Activated T-cell treated with anti-CD3 and anti-CD28 coated beads for 1 hour (primary cell): Measurements from ENCODE around the gene SHC1.

Experiments used
- DNase-seq: peaks from one replicate; pipeline ENCODE4 v3.0.0-alpha.2; 2020; ENCODE audit warnings: low read depth

Gene SHC1

DNA sequence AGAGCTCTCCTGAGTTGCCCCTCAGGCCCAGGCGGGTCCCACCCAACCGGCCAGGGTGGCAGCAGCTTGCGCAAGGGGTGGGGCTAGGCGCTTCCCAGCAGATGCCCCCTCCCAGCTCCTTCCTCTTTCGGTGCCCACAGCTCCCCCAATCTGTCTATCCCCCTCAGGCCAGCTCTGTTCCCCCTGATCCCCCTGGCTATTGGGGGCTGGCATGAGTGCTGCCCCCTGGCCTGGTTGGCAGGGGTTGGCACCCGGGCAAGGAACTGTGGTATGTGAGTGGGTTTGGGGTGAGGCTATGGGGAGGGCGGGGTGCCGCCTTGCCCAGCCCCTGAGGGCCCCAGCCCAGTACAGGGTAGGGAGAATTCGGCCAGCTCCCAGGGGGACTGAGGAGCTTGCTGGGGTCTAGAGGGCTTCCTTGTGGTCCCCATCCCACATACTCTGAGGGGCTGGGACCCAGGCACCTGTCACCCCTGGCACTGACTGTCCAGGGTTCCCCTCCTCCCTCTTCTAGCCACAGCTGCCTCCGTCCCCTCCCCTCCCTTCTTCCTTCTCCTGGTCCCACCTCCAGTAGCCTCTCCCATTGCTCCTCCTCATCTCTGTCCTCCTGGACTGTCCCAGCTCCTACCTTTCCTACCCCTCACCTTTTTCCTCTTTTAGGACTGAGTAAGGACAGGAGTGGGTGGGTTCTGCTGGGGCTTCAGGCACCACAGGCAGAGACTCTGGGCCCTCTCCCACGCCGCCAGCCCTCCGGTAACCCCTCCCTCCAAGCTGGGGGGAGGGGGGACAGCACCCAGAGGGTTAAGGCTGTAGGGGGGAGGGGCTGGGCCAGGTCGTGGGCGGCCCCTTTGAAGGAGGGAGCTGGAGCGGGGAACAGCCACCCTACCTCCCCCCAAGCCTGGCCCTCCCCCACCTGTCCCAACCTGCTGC is 37.7 kb upstream of the SHC1 start:
- DNase-seq, result no peak

DNA sequence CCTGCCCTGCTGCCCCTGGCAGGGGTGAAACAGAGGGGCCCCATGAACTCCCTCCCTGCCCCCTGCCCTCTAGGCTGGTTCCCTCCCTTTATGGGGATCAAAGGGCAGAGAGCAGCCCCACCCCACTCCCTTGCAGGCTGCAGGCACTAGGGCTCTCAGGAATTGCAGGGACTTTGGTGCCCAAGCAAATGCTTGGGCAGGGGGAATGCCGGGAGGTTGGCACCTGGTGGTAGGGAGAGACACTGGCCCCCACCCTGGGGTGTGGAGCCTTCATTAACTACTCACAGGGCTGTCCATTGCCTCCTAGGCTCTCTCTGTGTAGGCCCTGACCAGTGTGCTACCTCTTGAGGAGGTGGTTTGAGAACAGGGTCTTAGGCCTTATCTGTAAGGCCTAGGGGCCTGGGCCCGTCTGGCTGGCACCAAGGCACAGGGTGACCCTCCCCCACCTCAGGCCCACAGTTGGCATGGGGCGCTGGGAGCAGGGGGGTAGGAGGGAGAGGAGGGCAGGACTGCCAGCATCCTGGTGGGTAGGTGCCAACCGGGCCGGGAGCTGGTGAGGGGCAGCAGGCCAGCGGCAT is 36.8 kb upstream of the SHC1 start:
- no peak for DNase-seq

DNA sequence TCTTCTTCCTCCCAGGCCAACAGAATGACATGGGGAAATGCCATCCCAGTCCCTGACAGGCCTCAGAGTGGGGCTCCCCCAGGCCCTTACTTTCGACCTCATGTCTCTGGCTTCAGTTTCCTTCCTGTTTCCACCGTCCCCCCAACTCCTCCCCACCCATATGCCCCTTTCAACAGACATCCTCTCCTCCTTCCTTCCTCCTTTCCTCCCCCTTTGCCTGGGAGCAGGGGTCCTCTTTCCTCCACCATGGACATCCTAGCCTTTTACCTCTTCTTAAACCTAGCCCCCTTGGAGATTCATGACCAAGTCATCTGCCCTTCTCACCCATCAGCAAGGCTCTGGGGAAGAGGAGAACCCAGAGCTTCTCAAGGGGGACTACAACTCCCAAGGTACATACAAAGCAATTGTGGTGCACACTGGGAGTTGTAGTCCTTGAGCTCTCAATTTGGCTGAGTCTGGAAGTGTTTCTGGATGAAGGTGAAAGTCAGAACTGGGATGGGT is 36.1 kb upstream of the SHC1 start:
- DNase-seq, result no peak

DNA sequence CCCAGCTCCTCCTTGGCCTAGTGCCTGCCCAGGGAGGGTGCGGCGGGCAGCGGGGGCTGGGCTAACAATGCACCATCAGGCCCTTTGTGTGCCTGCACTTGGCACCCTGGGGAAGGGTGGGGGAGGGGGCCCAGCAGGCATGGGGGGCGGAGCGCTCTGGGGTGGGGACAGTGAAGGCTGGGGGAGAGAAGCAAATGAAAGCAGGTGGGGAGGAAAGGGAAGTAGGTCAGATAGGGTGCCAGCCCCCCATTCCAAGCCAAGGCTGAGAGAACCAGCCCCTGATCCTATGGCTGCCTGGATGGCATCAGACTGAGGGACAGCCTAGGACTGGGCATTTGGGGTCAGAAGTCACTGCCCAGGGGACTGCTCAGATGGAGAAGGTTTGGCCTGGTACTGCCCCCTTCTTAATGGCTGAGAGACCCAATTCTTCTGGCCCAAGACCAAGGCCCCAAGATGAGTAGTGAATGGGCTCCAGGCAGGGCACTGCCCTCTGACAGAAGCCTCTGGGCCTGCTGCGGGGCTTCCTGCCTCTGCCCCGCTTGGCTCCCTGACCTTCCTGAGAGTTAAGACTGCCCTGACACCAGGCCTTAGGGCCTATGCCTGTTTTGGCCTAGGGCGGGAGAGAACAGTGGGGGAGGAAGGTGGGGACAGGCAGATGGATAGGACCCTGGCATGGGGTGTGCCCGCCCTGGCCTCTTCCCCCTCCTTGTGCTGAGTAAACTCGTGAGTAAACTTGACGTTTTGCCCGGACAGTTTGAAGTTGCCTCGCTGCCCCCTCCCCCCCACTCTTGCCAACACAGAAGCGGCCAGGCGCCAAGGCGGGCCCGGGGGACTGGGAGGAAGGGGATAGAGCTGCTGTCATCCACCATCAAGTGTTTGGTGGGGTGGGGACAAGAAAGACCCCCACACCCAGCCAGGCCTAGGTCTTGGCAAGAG is 34.8 kb upstream of the SHC1 start:
- DNase-seq, result no peak

DNA sequence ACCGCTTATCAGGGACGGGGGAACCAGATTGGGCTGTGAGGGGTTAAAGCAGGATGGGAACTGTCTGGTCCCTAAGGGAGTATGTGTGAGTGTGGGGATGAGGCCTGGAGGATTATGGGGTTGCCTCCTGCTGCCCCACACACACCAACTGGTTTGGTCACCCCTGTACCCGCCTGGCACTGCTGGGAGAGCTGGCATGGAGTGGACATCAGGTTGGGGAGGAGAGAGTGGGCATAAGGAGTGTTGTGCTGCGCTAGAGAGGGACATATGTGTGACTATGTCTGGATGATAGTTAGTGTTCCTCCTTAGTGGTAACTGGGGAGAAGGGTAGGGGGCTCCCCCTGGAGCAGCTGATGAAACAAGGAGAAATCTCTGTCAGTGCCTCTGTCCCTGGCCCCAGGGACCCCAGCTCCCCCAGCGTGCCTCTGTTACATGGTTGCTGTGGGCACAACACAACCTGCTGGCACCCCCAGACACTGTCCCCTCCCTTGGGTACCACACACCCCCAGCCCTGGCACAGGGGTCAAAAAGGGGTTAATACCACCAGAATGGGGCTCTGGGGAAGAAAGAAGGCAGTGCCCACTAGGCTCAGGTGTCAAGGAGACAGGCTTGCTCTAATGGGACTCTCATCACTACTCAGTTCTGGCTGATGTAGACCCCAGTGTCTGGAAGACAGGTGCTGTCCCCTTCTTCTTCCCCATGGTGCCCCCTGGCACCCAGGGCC is 34.0 kb upstream of the SHC1 start:
- DNase-seq, result no peak

DNA sequence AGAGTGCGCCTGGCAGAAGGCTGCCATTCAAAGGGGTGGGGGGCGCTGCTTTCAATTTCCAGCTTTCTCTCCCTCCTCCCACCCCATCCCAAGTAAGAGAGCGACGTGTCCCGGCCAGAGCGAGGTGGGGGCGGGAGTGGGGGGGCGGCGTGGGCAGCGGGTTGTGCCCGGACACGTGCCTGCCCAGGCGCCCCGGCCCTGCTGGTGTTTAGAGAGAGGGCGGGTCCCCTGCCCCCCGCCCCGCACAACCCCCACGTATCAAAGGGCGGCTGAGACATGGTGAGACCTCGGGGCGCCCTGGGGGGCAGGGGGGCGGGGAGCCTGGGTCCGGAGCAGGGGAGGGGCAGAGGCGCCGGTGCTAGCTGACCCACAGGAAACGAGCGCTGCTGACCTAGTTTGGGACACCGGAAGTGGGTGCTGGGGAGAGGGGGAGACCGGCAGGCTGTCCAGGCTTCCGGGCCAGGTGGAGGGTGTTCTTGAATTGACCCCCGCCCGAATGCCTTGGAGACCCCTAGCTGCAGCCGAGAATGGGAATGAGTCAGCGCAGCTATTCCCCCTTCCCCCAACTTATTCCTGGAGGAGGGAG is 33.3 kb upstream of the SHC1 start:
- DNase-seq, result no peak

DNA sequence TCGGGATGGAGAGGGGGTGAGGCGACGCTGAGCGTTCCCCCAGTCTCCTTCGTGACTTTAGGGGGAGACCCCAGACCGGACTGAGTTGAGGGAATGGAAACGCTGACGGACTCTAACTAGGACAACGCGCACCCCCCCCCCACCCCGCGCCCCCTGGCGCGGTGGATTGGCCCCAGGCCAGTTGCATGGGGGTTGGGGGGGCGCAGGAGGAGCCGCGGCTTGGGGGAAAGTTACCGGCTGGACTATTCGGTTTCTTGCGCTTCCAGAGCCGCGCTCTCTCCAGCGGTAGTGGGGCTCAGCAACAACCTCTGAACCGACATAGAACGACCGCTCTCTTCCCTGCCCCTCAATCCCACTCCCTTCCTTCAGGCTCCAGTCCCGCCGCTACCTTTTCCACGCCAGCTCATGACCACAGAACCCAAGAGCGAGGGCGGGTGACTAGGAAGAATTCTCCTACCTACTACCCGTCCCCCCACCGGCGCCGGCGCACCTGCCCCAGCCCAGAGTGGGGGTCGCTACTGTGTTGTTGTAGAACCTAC is 32.7 kb upstream of the SHC1 start:
- no peak for DNase-seq

DNA sequence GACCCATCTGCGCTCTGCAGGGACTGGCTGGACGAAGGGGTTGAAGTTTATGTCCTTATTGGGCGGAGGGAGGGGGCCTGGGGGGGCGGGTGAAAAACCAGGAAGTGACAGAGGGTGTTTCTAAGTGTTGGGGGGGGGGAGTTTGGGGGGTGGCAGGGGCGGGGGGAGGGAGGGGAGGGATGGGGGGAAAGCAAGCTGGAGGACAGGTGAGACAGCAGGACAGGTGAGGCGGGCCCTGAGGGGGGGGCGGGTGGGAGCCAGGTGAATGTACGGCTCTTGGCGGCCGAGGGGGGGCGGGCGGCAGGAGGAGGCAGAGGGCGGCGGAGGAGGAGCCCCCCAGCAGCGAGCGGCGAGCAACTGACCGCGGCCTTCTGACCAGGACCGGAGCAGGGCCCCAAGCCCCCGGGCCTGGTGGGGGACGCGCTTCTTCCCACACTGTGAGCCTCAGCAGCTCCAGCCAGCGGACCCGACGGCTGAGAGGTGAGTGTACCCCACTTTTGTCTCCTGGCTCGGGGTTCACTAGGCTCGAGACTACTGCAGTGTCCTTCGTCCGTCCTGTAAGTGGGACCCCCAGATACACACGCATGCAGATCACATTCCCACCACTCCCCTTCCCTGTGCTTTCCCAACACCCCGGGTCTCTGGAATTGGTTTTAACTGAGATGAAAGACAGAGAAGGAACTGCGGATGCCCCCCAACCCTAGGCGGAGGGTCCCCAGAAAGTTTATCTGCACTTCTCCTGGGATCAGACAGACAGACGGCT is 32.1 kb upstream of the SHC1 start, which contains the start of gene ZBTB7B:
TSS of gene ZBTB7B (plus strand) at position 339 of the 763 bp plus-strand sequence. CDS start 11,859 bp downstream, outside the sequence.
- DNase-seq, result no peak

DNA sequence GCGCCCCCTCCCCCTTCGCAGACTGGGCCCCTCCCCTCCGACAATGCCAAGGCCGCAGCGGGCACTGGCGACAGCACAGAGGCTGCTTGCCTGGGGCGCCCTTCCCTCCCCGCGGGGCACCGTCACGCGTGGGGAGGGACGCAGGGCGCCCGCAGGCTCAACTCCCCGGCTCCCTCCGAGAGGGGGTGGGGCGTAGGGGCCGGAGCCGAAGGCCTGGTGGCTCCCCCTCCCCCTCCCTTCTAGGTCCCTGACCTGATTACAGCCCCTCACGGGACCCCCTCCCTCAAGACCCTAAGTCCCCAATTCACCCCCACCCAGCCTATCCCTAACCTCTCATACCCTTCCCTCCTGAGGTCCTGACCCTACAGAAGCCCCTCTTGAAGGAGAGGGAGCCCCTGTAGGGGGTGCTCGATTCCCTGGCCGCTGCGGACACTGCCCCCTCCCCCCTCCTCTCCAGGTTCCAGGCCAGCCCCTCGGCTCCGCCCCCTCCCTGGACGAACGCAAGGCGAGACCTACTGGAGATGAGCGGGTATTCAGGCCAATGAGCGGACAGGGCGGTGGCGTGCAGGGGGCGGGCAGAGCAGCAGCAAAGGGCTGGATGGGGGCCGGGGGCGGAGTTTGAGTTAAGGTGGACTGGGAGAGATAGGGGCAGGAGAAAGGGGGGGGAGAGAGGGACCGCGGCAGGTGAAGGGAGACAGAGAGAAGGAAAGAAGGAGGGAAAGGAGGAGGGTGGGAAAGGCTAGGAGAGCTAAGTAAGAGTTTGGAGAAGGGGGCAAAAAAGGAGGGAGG is 31.3 kb upstream of the SHC1 start:
- DNase-seq, result peak; percentile 97

DNA sequence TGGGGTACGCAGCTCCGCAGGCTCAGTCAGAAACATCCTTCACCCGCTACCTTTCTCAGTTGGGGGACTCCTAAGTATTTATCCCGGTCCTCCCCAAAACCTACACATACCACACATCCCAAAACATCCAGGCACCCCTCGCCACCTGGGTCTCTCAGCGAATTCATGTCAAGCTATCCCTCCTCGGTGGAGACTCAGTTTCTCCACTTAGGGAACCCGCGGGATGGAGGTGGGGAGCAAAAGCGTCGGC is 30.8 kb upstream of the SHC1 start:
- DNase-seq, result no peak

DNA sequence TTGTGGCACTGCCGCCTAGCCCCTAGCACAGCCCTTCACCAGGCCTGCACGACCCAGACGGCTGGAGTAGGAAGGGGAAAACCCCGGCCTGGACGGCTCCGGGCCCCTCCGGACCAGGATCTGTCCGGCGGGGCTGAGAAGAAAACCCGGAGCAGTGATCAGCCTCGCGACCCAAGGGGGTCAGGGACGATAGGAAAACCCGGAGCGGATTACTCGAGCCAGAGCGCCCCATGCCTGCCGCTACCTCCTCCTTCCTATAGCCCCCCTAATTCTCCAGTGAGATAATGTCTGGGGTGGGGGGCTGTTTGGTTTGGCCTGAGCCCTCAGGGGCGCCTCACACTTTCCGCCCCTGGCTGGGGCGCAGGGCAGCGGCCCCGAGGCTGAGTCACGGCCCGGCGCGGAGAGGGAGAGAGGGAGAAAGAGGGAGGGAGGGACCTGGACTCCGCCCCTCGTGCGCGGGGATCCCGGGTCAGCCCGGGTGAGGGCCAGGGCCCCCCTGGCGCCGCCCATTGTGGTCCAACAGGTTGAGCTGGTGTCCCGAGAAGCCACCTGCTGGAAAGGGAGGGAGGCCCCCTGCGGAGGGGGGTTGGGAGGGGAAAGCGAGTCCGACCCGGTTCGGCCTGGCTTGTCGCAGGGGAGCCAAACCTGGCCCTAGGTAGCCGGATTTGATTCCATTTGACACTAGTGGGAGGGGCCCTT is 30.3 kb upstream of the SHC1 start:
- DNase-seq, result peak; percentile 66

DNA sequence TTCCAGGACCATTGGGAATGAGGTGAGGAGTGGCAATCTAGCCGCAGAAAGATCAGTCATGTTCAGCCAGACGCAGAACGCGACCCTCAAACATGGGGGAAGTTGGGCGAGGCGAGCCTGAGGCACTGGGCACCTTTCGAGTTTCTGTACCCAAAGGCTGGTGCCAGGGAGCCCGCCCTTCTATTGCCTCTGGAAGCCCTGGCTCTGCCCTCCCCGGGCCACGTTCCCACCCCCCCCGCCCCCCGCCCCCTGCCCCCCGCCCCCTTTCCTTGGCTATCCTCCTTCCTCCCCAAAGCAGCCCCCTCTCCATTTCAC is 29.8 kb upstream of the SHC1 start:
- no peak for DNase-seq

DNA sequence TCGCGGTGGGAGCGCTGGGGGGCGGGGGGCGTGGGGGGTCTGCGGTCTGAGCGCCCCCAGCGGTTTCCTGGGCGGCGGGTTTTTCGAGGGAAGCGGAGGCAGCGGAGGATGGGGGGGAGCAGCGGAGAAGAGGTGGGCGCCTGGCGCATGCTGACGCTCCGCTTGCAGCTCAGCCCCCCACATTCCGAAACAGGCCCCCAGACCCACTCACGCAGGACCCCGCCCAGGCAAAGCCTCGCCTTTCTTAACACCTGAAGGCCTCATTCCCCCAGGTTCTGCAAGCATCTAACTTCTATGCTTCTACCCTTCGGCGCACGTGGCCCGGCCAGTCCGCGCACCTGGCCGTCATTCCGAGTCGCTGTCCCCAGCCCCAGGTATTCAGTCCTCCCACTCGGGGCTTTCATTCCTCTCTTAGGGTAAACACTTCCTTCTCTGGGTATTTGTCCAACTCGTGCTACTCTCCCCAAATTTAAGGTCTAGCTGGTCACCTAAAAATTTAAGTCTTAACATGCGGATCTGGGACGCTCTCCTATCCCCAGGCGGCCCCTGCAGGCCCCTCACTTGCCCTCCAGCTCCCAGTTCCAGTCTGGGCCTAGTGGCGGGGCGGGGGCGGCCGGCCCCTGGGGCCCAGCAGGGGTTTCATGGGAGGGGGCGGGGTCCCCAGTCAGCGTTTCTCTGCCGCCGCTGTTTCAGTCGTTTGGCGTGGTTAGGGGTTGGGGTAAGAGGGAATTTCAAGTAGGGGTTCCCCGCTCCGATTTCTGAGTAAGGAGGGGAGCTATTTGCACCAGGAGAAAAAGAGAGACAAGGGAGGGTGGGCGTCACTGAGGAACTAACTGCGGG is 29.2 kb upstream of the SHC1 start:
- DNase-seq, result no peak

DNA sequence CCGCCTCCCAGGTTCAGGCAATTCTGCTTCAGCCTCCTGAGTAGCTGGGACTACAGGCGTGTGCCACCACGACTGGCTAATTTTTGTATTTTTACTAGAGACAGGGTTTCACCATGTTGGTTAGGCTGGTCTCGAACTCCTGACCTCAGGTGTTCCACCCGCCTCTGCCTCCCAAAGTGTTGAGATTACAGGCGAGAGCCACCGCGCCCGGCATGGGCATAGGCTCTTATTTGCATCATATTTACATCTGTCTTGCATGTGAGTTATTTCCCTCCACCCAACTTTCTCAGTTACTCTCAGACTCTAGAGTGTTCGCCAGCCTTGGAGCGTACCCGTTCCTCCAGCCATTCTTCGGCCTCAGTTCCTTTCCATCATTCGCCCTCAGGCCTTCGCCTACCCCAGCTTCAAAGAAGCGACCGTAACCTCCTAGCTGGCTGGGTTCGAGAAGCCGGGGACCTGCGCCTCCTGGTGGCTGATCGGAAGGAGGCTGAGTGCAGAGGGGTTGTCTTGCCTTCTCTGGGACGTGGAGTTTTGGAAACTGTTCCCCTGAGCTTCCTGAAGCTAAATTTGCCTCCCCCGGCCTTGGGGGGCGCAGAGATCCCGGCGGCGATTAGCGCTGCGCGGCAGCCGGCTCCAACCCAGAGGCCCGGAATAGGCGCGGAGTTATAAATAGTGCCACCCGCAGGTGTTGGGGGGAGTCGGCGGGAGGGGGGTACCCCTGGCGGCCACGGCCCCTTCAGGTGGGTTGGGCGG is 28.4 kb upstream of the SHC1 start:
- DNase-seq, result peak; percentile 60

DNA sequence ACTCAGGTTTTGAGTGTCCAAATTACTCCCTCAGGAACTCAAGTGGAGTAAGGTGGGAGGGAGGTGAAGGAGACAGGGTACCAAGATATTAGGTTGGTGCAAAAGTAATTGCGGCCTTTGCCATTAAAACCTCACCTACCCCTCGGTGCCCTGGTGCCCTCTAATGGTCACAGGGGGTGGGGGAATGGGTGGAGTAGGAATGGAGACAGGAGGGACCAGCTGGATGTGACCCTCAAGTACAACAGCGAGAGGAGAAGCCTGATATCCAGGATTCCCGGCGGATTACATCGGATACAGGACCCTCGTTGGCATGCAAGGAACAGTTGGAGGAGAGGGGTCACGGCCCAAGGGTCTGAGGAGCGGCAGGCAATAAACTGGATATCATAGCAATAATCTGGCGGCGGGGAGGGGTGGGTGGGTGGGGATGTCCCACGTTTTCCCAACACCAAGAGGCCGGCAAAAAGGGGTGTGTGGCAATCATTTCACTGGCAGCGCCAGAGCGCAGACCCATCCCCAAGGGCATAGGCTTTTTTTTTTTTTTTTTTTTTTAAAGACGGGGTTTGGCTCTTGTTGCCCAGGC is 27.7 kb upstream of the SHC1 start:
- DNase-seq, result no peak

DNA sequence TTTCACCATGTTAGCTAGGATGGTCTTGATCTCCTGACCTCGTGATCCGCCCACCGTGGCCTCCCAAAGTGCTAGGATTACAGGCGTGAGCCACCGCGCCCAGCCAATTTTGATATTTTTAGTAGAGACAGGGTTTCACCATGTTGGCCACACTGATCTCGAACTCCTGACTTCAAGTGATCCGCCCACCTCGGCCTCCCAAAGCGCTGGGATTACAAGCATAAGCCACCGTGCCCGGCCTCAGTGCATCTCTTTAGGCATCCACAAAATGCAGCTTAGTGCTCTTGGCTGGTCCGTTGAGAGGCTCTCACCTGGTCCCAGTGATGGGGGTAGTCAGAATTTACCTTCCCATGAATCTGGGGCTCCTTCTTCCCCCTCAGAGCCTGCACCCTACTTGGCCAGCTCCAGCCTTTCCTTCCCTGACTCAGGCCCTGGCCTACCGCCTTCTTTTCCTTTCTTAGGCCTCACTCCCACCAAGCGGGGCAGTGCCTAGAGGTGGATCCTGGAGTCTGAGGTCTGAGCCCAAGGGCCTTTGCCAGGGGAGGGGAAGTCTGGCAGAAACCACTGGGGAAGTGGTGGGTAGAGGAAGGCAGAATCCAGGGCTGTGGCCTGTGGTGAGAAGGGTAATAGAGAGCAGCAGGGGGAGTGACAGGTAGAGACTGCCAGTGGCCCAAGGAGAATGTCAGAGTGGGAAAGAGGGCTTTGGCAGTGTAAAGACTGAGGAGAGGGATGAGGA is 26.6 kb upstream of the SHC1 start:
- DNase-seq, result no peak
